ENCODE measurements around the gene CARD18. TPM values are rescaled to one million over a fixed set of nuclear protein-coding genes. Genes with fewer than 3 reads are reported as not detected.

The CARD18 gene
- total RNA-seq, 1 experiment from 2014 or later = not detected

DNA sequence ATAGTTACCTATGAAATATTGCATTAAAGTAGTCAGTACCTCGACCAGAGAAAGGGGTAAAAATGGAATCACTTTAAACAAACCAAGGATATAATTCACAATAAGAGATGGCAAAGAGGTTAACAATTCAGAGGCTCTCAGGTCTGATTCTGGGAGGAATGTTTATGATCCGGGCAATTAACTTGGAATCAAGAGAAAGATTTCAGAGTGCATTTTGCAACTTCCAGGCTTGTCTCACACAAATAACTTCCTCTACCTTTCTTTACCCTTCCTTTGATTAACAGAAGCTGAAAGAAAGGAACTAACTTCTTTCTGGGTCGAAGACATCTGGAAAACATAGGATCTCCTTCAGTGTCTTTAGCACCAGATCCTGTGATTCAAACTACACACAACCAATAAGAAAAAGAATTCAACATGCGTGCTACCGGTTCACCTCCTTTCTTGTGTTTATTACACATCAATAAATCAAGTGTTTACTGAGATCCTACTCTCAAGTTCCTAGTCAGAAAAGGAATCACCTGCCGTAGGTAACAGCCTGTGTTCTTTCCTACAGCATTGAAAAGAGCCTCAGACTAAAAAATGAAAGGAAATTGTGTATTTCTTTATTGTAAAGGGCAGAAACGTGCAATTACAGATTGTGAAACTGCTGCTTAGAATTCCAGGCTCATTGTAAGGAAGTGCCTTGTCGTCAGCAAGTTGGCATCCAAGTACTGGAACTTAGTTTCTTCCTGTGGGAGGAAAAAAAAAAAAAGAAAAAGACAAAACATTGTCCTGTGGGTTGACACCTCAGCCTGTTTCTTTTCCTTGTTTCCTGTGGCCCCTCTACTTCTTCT, 29.5 kb downstream of the CARD18 start:
- peaks cover 40% of the 10 kb centered on the region for H3K4me1 ChIP-seq (ENCODE audit: insufficient read depth, low read length)
- peak; percentile 29 for DNase-seq
- H3K4me2 ChIP-seq (ENCODE audit: low read length) = peak overlapping the region; percentile 61
- H3K4me3 ChIP-seq (ENCODE audit: low read length) = peak overlapping the region; percentile 13; the same call in 1 of the 2 replicates
- no peaks in the 10 kb centered on the region for H3K79me2 ChIP-seq (ENCODE audit: low read length)
- no peaks in the 10 kb centered on the region for H3K9me2 ChIP-seq (replicated peaks; ENCODE audit: low read length)
- ChIA-PET CTCF (interaction anchor here (0.6 kb wide), 1 partner anchor 330 kb away, joined by 3 read pairs; no protein-coding TSS in a partner anchor), POLR2A (ENCODE audit: unreplicated experiment) (no interaction called here)
- intact Hi-C loops (cut with micrococcal nuclease) = loop anchor here (5.0 kb wide), 1 partner anchor 63 kb away; the partner anchor contains the start of gene CARD16
- no peaks in the 10 kb centered on the region for H3K27me3 ChIP-seq (ENCODE audit: low read length)
- ATAC-seq = peak; percentile 7; the same call in 1 of the 2 replicates
- no peaks in the 10 kb centered on the region for H4K20me1 ChIP-seq (ENCODE audit: low read length)
- peak overlapping the region; percentile 49 for H2AFZ ChIP-seq (ENCODE audit: low read length)
- peak overlapping the region; percentile 69 for H3K27ac ChIP-seq (ENCODE audit: low read length)
- 0 out of 2 replicates have a peak overlapping the region, but pooled peaks have one; percentile 10 for H3K9ac ChIP-seq (ENCODE audit: low read length)
- TF ChIP-seq, protein P1, sequence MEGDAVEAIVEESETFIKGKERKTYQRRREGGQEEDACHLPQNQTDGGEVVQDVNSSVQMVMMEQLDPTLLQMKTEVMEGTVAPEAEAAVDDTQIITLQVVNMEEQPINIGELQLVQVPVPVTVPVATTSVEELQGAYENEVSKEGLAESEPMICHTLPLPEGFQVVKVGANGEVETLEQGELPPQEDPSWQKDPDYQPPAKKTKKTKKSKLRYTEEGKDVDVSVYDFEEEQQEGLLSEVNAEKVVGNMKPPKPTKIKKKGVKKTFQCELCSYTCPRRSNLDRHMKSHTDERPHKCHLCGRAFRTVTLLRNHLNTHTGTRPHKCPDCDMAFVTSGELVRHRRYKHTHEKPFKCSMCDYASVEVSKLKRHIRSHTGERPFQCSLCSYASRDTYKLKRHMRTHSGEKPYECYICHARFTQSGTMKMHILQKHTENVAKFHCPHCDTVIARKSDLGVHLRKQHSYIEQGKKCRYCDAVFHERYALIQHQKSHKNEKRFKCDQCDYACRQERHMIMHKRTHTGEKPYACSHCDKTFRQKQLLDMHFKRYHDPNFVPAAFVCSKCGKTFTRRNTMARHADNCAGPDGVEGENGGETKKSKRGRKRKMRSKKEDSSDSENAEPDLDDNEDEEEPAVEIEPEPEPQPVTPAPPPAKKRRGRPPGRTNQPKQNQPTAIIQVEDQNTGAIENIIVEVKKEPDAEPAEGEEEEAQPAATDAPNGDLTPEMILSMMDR (conservative IDR thresholded peaks at IDR 0.05; ENCODE audit: low read depth, low read length) = no peak
- TF ChIP-seq EZH2phosphoT487 (IDR thresholded peaks at IDR 0.05; ENCODE audit: borderline replicate concordance, low read length) (no peak), EZH2 (IDR thresholded peaks at IDR 0.05; ENCODE audit: low read length, unreplicated experiment) (no peak)
- no peaks in the 10 kb centered on the region for H3F3A ChIP-seq (ENCODE audit: low read length, unreplicated experiment)
- H3K9me3 ChIP-seq (ENCODE audit: low read length) = no peaks in the 10 kb centered on the region
- BruUV-seq (replicated peaks) = no TSS peak
- no peaks in the 10 kb centered on the region for H3K36me3 ChIP-seq (ENCODE audit: low read depth, low read length)

DNA sequence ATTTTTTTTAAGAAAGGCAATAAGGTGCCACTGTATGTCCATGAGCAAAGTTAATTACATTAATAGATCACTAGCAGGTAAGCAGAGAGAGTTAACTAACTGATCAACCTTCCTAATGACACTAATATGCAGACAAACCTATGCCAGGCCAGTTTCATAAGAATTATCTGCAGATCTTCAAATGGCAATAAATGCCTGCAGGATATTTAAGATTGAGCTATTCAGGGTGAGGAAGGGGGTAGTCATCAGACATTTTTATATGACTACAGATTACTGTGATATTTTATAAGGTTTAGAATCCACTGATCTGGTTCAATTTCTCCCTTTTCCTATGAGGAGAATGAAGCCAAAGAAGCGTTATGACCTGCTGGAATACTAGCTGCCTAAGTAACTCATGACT, 30.2 kb downstream of the CARD18 start:
- Histone ChIP-seq H3K4me2 (ENCODE audit: low read length) (peak overlapping the region; percentile 61), H3K9ac (ENCODE audit: low read length) (0 out of 2 replicates have a peak overlapping the region, but pooled peaks have one; percentile 10), H3K9me2 (replicated peaks; ENCODE audit: low read length) (no peaks in the 10 kb centered on the region), H3K27me3 (ENCODE audit: low read length) (no peaks in the 10 kb centered on the region), H3K4me1 (ENCODE audit: insufficient read depth, low read length) (peaks cover 33% of the 10 kb centered on the region), H3F3A (ENCODE audit: low read length, unreplicated experiment) (no peaks in the 10 kb centered on the region), H3K9me3 (ENCODE audit: low read length) (no peaks in the 10 kb centered on the region), H2AFZ (ENCODE audit: low read length) (peak overlapping the region; percentile 49; the same call in 1 of the 2 replicates), H3K79me2 (ENCODE audit: low read length) (no peaks in the 10 kb centered on the region), H3K27ac (ENCODE audit: low read length) (peak overlapping the region; percentile 69), H3K4me3 (ENCODE audit: low read length) (peak overlapping the region; percentile 13; the same call in 1 of the 2 replicates), H4K20me1 (ENCODE audit: low read length) (no peaks in the 10 kb centered on the region), H3K36me3 (ENCODE audit: low read depth, low read length) (no peaks in the 10 kb centered on the region)
- TF ChIP-seq, protein P1 (conservative IDR thresholded peaks at IDR 0.05; ENCODE audit: low read depth, low read length) = no peak
- TF ChIP-seq EZH2 (IDR thresholded peaks at IDR 0.05; ENCODE audit: low read length, unreplicated experiment) (no peak), EZH2phosphoT487 (IDR thresholded peaks at IDR 0.05; ENCODE audit: borderline replicate concordance, low read length) (no peak)
- ATAC-seq (peak; percentile 80), DNase-seq (peak; percentile 91)
- ChIA-PET CTCF (interaction anchor here (0.6 kb wide), 1 partner anchor 331 kb away, joined by 3 read pairs; no protein-coding TSS in a partner anchor), POLR2A (ENCODE audit: unreplicated experiment) (no interaction called here)
- intact Hi-C loops (cut with micrococcal nuclease) = loop anchor here (5.0 kb wide), 1 partner anchor 62 kb away; the partner anchor contains the start of gene CARD16
- BruUV-seq (replicated peaks) = no TSS peak

Measured in PC-3 (cell line).